ENCODE results near the gene SLC39A3.

Gene SLC39A3

GRCh38 chr19:2758601-2759313 lies 18.9 kb upstream of the SLC39A3 start:
- no peak overlapping the region for H3K4me3 ChIP-seq (ENCODE audit: low read depth, low read length)
- CTCF ChIA-PET, result interaction anchor here (2.2 to 3.4 kb wide), 3 partner anchors 10 to 110 kb away, joined by 11 to 23 read pairs (median 19); no protein-coding TSS in a partner anchor
- POLR2A ChIA-PET, result no interaction called here
- no peak for TF ChIP-seq CTCF (IDR thresholded peaks at IDR 0.05; ENCODE audit: insufficient read depth, low read length, missing control alignments)
- DNase-seq (ENCODE audit: low read depth, low spot score), result no peak

- POLR2A ChIA-PET, result no interaction called here
- no peak for DNase-seq (ENCODE audit: low read depth, low spot score)
- CTCF ChIA-PET, result interaction anchor here (3.4 kb wide), 1 partner anchor 109 kb away, joined by 19 read pairs; no protein-coding TSS in a partner anchor
- no peak for TF ChIP-seq CTCF (IDR thresholded peaks at IDR 0.05; ENCODE audit: insufficient read depth, low read length, missing control alignments)
- no peak overlapping the region for H3K4me3 ChIP-seq (ENCODE audit: low read depth, low read length)
These were observed 17.4 kb upstream of the SLC39A3 start for GRCh38 chr19:2756921-2757881.

DNA sequence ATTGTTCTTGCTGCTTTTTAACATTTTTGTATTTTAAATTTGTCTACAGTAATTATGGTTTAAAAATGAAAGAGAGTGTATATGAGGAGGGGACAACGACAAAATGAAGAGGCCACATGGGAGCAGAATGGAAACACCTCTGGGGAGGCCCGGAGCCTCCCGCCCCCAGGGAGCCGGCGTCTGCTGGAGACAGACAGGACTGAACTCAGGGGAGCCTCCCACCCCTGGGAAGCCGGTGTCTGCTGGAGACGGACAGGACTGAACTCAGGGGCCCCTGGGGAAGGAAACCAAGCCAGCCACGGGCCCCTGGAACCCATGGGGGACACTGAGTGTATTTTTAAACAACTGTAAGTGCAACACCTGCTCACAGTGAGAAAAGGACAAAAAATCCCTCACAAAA lies 16.7 kb upstream of the SLC39A3 start:
- ChIA-PET POLR2A (no interaction called here), CTCF (interaction anchor here (3.4 kb wide), 1 partner anchor 108 kb away, joined by 19 read pairs; no protein-coding TSS in a partner anchor)
- DNase-seq (ENCODE audit: low read depth, low spot score), result no peak
- H3K4me3 ChIP-seq (ENCODE audit: low read depth, low read length), result no peak overlapping the region
- TF ChIP-seq CTCF (IDR thresholded peaks at IDR 0.05; ENCODE audit: insufficient read depth, low read length, missing control alignments), result no peak

GRCh38 chr19:2755811-2756210 lies 16.0 kb upstream of the SLC39A3 start:
- POLR2A ChIA-PET, result no interaction called here

GRCh38 chr19:2755448-2755705 lies 15.6 kb upstream of the SLC39A3 start:
- DNase-seq (ENCODE audit: low read depth, low spot score), result no peak
- CTCF ChIA-PET, result interaction anchor here (1.0 to 3.4 kb wide), 2 partner anchors 104 to 107 kb away, joined by 3 to 19 read pairs; no protein-coding TSS in a partner anchor
- H3K4me3 ChIP-seq (ENCODE audit: low read depth, low read length), result no peak overlapping the region
- POLR2A ChIA-PET, result no interaction called here
- no peak for TF ChIP-seq CTCF (IDR thresholded peaks at IDR 0.05; ENCODE audit: insufficient read depth, low read length, missing control alignments)

More at GRCh38 chr19:2755811-2756210, 16.0 kb upstream of the SLC39A3 start:
- DNase-seq (ENCODE audit: low read depth, low spot score), result no peak
- CTCF ChIA-PET, result interaction anchor here (1.0 to 3.4 kb wide), 2 partner anchors 105 to 107 kb away, joined by 3 to 19 read pairs; no protein-coding TSS in a partner anchor
- TF ChIP-seq CTCF (IDR thresholded peaks at IDR 0.05; ENCODE audit: insufficient read depth, low read length, missing control alignments), result no peak
- H3K4me3 ChIP-seq (ENCODE audit: low read depth, low read length), result no peak overlapping the region
